GM12874 (cell line): ENCODE measurements around the gene BAK1.

Source experiments
- CTCF ChIP-seq: IDR thresholded peaks from 2 replicates; pipeline ENCODE4 v1.5.1; 2011; ENCODE audit warnings: low read depth, mild to moderate bottlenecking, control low read depth, low read length, moderate library complexity; ENCODE audit not compliant: insufficient read depth

Gene BAK1

DNA sequence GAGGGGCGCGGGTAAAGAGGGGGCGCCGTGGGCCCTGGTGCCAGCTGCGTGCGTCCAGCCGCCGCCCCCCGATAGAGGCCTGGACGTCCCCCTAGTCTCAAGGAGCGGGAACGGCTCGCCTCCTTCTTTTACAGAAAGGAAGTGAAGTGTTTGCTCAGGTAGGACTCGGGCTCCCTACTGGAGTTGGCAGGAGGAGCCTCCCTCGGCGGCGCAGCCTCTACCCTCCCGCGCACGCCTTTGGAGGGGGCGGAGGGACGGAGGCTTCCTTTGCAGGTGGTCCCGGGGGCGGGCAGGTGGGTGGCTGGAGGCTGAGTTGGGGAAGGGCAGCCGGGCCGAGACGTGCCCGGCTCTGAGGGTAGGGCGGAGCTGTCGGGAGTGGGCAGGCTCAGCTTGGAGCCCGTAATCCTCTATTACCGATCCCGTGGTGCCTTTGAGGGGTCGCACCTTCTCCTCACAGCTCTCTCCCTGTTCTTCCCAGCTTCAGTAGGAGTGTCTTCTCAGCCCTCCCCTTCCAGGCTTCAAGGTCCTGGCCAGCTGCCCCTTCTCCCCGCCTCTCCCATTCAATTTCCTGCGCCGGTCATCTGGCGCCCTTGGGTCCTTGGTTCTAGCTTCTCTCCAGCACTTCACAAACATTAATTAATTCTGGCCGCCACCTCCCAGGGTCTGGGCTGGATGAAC lies 41.8 kb upstream of the BAK1 start:
- no peak for TF ChIP-seq CTCF

GRCh38 chr6:33620856-33621710 lies 41.0 kb upstream of the BAK1 start, which contains the start of gene ITPR3:
Gene ITPR3 (plus strand): TSS chr6:33621322. CDS start chr6:33621603, 281 bp downstream.
- TF ChIP-seq CTCF, result no peak

- no peak for TF ChIP-seq CTCF
These were observed 40.2 kb upstream of the BAK1 start for GRCh38 chr6:33620158-33620855.

- TF ChIP-seq CTCF, result no peak
These were observed 39.2 kb upstream of the BAK1 start for GRCh38 chr6:33619166-33619840.

DNA sequence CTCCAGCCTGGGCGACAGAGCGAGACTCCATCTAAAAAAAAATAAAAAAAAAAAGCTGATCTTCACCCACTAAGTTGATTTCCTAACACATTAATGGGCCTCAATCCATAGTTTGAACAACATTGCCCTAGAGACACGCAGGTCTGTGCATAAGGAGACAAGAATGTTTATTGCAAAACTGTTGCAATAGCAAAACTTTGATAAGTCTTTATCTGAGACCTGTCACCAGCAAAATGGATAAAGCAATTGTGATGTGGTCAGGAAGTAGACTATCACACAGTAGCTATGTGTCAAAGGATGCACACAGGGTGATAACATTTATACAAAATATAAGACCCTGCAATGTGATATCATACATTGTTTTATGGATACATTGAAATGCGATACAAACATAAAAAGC lies 36.8 kb upstream of the BAK1 start:
- no peak for TF ChIP-seq CTCF

GRCh38 chr6:33616113-33616512 lies 36.0 kb upstream of the BAK1 start:
- no peak for TF ChIP-seq CTCF

DNA sequence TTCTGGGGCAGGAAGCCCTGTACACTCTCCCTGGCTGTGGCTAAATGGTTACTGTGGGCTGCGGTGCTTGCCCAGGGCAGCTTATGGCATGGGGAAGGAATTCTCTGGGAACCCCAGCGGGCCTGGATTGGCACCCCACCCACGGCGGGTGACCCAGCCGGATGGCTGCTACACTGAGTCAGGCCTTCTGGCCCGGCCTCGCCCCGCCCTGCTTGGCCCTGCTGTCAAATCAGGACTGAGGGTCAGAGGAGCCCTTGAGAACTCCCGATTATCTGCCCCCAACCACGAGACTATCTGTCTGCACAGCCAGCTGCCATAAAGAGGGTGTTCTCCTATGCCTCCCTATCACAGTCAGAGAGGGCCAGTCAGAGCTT lies 33.7 kb upstream of the BAK1 start:
- TF ChIP-seq CTCF, result no peak
